H1 (cell line): Measurements from ENCODE around the gene CDH10.

ENCODE experiments used
- CEBPB ChIP-seq: IDR thresholded peaks from 2 replicates; pipeline ENCODE4 v1.6.1; 2012; ENCODE audit warnings: low read depth, low read length
- EGR1 ChIP-seq: IDR thresholded peaks from 2 replicates; pipeline ENCODE4 v1.6.1; 2011; ENCODE audit warnings: low read depth, low read length, borderline replicate concordance
- JUND ChIP-seq: IDR thresholded peaks from 2 replicates; pipeline ENCODE4 v1.6.1; 2011; ENCODE audit warnings: mild to moderate bottlenecking, improper control_type of control experiment, low read length
- NANOG ChIP-seq: IDR thresholded peaks from 2 replicates; pipeline ENCODE4 v1.6.1; 2011; ENCODE audit warnings: low read length, low read depth, mild to moderate bottlenecking, inconsistent platforms; ENCODE audit not compliant: insufficient read depth, poor library complexity, severe bottlenecking
- POLR2A ChIP-seq, 2 experiments: IDR thresholded peaks; 1 replicate in 1 of 2; 2 replicates in 1 of 2; pipeline ENCODE4 v1.6.1; 2011; ENCODE audit warnings: low read depth in 2 of 2, low read length in 2 of 2, mild to moderate bottlenecking in 2 of 2; ENCODE audit errors: control extremely low read depth in 1 of 2
- RXRA ChIP-seq: IDR thresholded peaks from 2 replicates; pipeline ENCODE4 v1.6.1; 2011; ENCODE audit warnings: low read depth, mild to moderate bottlenecking, low read length, moderate library complexity; ENCODE audit not compliant: insufficient read depth
- SIN3A ChIP-seq, 2 experiments: IDR thresholded peaks in 1 of 2; conservative IDR thresholded peaks in 1 of 2; 2 replicates each; pipeline ENCODE4 v1.6.1; 2011 to 2012; ENCODE audit warnings: low read length in 2 of 2, improper control_type of control experiment in 1 of 2, low read depth in 1 of 2, mild to moderate bottlenecking in 1 of 2
- TBP ChIP-seq: IDR thresholded peaks from 2 replicates; pipeline ENCODE4 v1.6.1; 2011; ENCODE audit warnings: low read depth, low read length, improper control_type of control experiment
- TF ChIP-seq, protein P1 (sequence below), 3 experiments: IDR thresholded peaks; 1 replicate in 2 of 3; 2 replicates in 1 of 3; pipeline versions ENCODE4 v1.5.1 to v1.6.1; 2011; ENCODE audit warnings: low read length in 3 of 3, mild to moderate bottlenecking in 3 of 3, inconsistent platforms in 2 of 3, low read depth in 1 of 3, moderate library complexity in 1 of 3; ENCODE audit not compliant: insufficient read depth in 1 of 3; ENCODE audit errors: control extremely low read depth in 1 of 3
- TF ChIP-seq, protein P2 (sequence below): IDR thresholded peaks from 2 replicates; pipeline ENCODE4 v1.6.1; 2012; ENCODE audit warnings: inconsistent platforms
- TF ChIP-seq, protein P3 (sequence below): IDR thresholded peaks from 2 replicates; pipeline ENCODE4 v1.6.1; 2012; ENCODE audit warnings: low read length, inconsistent platforms

DNA sequence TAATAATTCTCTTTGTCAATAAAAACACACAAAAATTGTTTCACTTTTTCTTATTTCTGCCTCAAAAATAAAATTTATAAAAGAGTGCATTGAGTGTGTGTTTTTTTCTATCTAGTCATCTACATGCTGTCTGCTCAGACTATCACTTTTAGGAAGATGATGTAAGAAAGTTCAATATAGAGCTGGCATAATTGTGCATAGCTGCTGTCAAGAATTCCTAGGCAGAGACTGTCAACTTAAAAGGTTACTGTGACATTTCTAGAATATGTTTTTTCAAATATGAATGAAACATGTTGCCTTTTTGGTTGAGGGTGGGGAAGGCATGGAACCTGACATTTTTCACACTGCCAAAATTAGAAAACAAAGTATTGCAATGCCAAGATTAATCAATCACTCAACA lies 172.3 kb downstream of the CDH10 start:
- TF ChIP-seq, protein P1, sequence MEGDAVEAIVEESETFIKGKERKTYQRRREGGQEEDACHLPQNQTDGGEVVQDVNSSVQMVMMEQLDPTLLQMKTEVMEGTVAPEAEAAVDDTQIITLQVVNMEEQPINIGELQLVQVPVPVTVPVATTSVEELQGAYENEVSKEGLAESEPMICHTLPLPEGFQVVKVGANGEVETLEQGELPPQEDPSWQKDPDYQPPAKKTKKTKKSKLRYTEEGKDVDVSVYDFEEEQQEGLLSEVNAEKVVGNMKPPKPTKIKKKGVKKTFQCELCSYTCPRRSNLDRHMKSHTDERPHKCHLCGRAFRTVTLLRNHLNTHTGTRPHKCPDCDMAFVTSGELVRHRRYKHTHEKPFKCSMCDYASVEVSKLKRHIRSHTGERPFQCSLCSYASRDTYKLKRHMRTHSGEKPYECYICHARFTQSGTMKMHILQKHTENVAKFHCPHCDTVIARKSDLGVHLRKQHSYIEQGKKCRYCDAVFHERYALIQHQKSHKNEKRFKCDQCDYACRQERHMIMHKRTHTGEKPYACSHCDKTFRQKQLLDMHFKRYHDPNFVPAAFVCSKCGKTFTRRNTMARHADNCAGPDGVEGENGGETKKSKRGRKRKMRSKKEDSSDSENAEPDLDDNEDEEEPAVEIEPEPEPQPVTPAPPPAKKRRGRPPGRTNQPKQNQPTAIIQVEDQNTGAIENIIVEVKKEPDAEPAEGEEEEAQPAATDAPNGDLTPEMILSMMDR (IDR thresholded peaks at IDR 0.05; ENCODE audit: control extremely low read depth in 1 of 3, insufficient read depth in 1 of 3, low read depth in 1 of 3, low read length in 3 of 3), result no peak
- no peak for TF ChIP-seq TBP
- TF ChIP-seq CEBPB, result no peak
- TF ChIP-seq SIN3A (conservative IDR thresholded peaks at IDR 0.05 in 1 of 2, IDR thresholded peaks at IDR 0.05 in 1 of 2; ENCODE audit: low read depth in 1 of 2, low read length in 2 of 2), result no peak
- TF ChIP-seq NANOG, result no peak
- TF ChIP-seq, protein P2, sequence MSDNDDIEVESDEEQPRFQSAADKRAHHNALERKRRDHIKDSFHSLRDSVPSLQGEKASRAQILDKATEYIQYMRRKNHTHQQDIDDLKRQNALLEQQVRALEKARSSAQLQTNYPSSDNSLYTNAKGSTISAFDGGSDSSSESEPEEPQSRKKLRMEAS, result no peak
- no peak for TF ChIP-seq POLR2A (IDR thresholded peaks at IDR 0.05; ENCODE audit: control extremely low read depth in 1 of 2, low read depth in 2 of 2, low read length in 2 of 2)
- TF ChIP-seq, protein P3, sequence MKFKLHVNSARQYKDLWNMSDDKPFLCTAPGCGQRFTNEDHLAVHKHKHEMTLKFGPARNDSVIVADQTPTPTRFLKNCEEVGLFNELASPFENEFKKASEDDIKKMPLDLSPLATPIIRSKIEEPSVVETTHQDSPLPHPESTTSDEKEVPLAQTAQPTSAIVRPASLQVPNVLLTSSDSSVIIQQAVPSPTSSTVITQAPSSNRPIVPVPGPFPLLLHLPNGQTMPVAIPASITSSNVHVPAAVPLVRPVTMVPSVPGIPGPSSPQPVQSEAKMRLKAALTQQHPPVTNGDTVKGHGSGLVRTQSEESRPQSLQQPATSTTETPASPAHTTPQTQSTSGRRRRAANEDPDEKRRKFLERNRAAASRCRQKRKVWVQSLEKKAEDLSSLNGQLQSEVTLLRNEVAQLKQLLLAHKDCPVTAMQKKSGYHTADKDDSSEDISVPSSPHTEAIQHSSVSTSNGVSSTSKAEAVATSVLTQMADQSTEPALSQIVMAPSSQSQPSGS, result no peak
- no peak for TF ChIP-seq JUND
- no peak for TF ChIP-seq EGR1
- TF ChIP-seq RXRA, result no peak
